Ascending aorta (tissue), 2 donors: ENCODE results near the gene COPB2. TPM values are rescaled to one million over a fixed set of nuclear protein-coding genes. Genes with fewer than 3 reads are reported as not detected.

Experiments used
- DNase-seq, 2 donors: peaks; one replicate each; pipeline ENCODE4 v3.0.0-alpha.2; 2019; ENCODE audit warnings: low spot score in 2 of 2
- H3K27ac ChIP-seq, 2 donors: fragments of 200-600 bp; sonication (generic); one replicate each; pipeline ENCODE4 v1.5.1; 2016 to 2017; ENCODE audit warnings: mild to moderate bottlenecking in 1 of 2
- H3K27me3 ChIP-seq: fragments of 200-600 bp; sonication (generic); one replicate; pipeline ENCODE4 v1.5.1; 2017
- H3K36me3 ChIP-seq, 2 donors: fragments of 200-600 bp; sonication (generic); one replicate each; pipeline ENCODE4 v1.5.1; 2016
- H3K4me1 ChIP-seq, 2 donors: fragments of 200-600 bp; sonication (generic); one replicate each; pipeline ENCODE4 v1.5.1; 2016 to 2017; ENCODE audit warnings: mild to moderate bottlenecking in 1 of 2
- H3K4me3 ChIP-seq, 2 donors: fragments of 200-600 bp; sonication (generic); one replicate each; pipeline ENCODE4 v1.5.1; 2016 to 2017; ENCODE audit warnings: mild to moderate bottlenecking in 1 of 2
- H3K9me3 ChIP-seq, 2 donors: fragments of 200-600 bp; sonication (generic); one replicate each; pipeline ENCODE4 v1.5.1; 2016
- CTCF ChIP-seq, 3 experiments: fragments of 200-600 bp in 2 of 3; fragments of 450-650 bp in 1 of 3; sonication (generic) in 2 of 3; IDR thresholded peaks; one replicate each; pipeline ENCODE4 v1.5.1; 2016 to 2019; ENCODE audit warnings: antibody characterized with exemption in 3 of 3, mild to moderate bottlenecking in 1 of 3, moderate library complexity in 1 of 3
- intact Hi-C: fragments of 100-400 bp; cut with DNase I; formaldehyde crosslinking; loops from one replicate; pipeline ENCODE4 v1.15.1; 2023
- total RNA-seq: library from RNA; depleted of rRNA; stranded (reverse); fragments of >200 nt; gene quantifications from one replicate; pipeline ENCODE4 v1.1.0, GENCODE V29; 2016

COPB2 gene
- total RNA-seq, 1 donor from 2014 or later: 26.6 TPM

GRCh38 chr3:139317215-139317614 lies 72.2 kb downstream of the COPB2 start:
- H3K27ac ChIP-seq: no peak overlapping the region
- no peaks in the 10 kb centered on the region for H3K9me3 ChIP-seq
- no peaks in the 10 kb centered on the region for H3K36me3 ChIP-seq
- H3K4me3 ChIP-seq: no peak overlapping the region
- H3K27me3 ChIP-seq: no peaks in the 10 kb centered on the region
- TF ChIP-seq CTCF (IDR thresholded peaks at IDR 0.05): no peak
- DNase-seq: no peak
- no peaks in the 10 kb centered on the region for H3K4me1 ChIP-seq
- intact Hi-C loops: no loop called here

- Histone ChIP-seq H3K36me3 (no peaks in the 10 kb centered on the region), H3K27ac (no peak overlapping the region), H3K27me3 (no peaks in the 10 kb centered on the region), H3K4me3 (no peak overlapping the region), H3K4me1 (no peaks in the 10 kb centered on the region), H3K9me3 (no peaks in the 10 kb centered on the region)
- intact Hi-C loops: no loop called here
- TF ChIP-seq CTCF (IDR thresholded peaks at IDR 0.05): no peak
- DNase-seq: no peak
Observed at GRCh38 chr3:139313921-139314320, 75.5 kb downstream of the COPB2 start.

- no peak overlapping the region for H3K4me3 ChIP-seq
- DNase-seq: no peak
- TF ChIP-seq CTCF (IDR thresholded peaks at IDR 0.05): no peak
- H3K4me1 ChIP-seq: no peaks in the 10 kb centered on the region
- intact Hi-C loops: no loop called here
- no peaks in the 10 kb centered on the region for H3K36me3 ChIP-seq
- no peaks in the 10 kb centered on the region for H3K9me3 ChIP-seq
- no peak overlapping the region for H3K27ac ChIP-seq
- no peaks in the 10 kb centered on the region for H3K27me3 ChIP-seq
Observed at GRCh38 chr3:139312959-139313358, 76.5 kb downstream of the COPB2 start.

- Histone ChIP-seq H3K27ac (no peak overlapping the region), H3K36me3 (no peaks in the 10 kb centered on the region), H3K27me3 (no peaks in the 10 kb centered on the region), H3K9me3 (no peaks in the 10 kb centered on the region), H3K4me1 (no peaks in the 10 kb centered on the region), H3K4me3 (no peak overlapping the region)
- TF ChIP-seq CTCF (IDR thresholded peaks at IDR 0.05): no peak
- intact Hi-C loops: no loop called here
- no peak for DNase-seq
Observed at GRCh38 chr3:139312416-139312815, 77.0 kb downstream of the COPB2 start.

- Histone ChIP-seq H3K27ac (no peak overlapping the region), H3K36me3 (no peaks in the 10 kb centered on the region), H3K4me1 (no peaks in the 10 kb centered on the region), H3K4me3 (no peak overlapping the region), H3K27me3 (no peaks in the 10 kb centered on the region), H3K9me3 (no peaks in the 10 kb centered on the region)
- no peak for DNase-seq
- TF ChIP-seq CTCF (IDR thresholded peaks at IDR 0.05): no peak
- intact Hi-C loops: no loop called here
Observed at GRCh38 chr3:139311557-139311956, 77.9 kb downstream of the COPB2 start.

GRCh38 chr3:139310474-139310933 lies 78.9 kb downstream of the COPB2 start:
- H3K4me1 ChIP-seq: no peaks in the 10 kb centered on the region
- TF ChIP-seq CTCF (IDR thresholded peaks at IDR 0.05): no peak
- H3K4me3 ChIP-seq: no peak overlapping the region
- H3K9me3 ChIP-seq: no peaks in the 10 kb centered on the region
- H3K27me3 ChIP-seq: no peaks in the 10 kb centered on the region
- no peak for DNase-seq
- no peak overlapping the region for H3K27ac ChIP-seq
- intact Hi-C loops: no loop called here
- no peaks in the 10 kb centered on the region for H3K36me3 ChIP-seq
